HG03469 (cell line): ENCODE measurements around the gene SPATA20.

Experiments used
- ATAC-seq: cut with Tn5 transposase; IDR thresholded peaks from one replicate; pipeline ENCODE4 v1.9.1; 2021; ENCODE audit warnings: mild to moderate bottlenecking, moderate library complexity, moderate number of reproducible peaks; ENCODE audit not compliant: unreplicated experiment

The SPATA20 gene

DNA sequence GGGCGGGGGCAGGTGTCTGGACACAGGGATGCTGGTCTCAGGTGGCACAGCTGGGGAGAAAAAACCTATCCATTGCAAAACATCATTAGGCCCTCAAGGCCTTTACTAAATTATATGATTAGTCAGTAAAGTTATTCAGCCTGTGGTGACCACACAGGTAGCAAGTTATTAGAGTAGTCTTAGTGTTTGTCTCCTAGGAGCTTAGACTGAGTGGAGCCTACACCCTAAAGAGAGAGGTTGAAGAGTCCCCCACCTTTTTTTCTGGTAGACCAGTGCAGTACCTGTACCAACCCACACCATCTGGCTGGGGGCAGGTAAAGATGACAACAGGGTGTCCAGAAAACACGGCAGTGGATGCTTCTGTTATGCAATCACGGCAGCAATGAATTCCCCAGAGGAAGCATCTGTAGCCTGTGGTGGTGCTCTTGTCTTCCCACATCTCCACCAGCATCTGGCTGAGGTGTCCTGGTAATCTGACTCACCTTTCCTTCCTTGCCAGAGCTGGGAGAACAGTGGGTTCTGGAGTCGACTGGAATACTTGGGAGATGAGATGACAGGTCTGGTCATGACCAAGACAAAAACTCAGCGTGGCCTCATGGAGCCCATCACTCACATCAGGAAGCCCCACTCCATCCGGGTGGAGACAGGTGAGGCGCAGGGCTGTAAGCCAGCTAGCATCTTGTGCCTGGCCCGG, 27.7 kb upstream of the SPATA20 start:
- ATAC-seq = no peak

DNA sequence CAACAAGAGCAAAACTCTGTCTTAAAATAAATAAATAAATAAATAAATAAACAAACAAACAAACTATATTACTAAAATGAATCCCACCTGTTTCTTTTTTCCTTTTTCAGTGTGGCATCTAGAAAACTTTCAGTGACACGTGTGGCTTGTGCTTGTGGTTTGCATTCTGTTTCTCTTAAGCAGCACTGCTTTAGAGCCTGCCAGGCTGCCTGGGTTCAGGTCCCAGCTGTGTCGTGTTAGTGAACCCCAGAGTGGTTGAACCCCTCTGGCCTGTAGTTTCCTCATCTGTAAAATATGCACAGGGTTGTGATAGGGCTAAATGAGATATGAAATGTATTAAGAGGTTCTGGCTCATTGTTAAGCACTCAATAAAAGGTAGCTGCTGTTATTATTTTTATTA, 26.5 kb upstream of the SPATA20 start:
- ATAC-seq = no peak

- ATAC-seq = no peak
Measured at GRCh38 chr17:50521514-50521913, 25.5 kb upstream of the SPATA20 start.

- ATAC-seq = no peak
Measured at GRCh38 chr17:50522766-50523165, 24.2 kb upstream of the SPATA20 start.

DNA sequence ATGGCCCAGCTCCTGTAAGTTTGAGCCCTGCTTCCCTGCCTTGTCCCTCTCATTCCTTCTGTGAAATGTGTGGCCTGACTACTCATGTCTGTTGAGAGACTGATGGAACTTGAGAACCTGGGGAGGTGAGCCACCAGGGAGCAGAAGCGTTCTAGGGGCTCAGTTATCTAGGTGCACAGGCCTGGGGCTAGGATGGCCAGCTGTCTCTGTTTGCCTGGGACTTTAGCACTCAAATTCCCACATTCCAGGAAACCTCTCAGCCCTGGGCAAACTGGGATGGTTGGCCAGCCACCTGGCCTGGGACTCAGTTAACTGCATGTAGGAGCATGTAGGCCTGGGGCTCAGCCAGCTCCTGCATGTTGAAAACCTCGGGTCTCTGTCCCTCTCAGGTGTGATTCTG, 23.8 kb upstream of the SPATA20 start:
- no peak for ATAC-seq

- ATAC-seq = no peak
Measured at GRCh38 chr17:50524838-50525237, 22.1 kb upstream of the SPATA20 start.

DNA sequence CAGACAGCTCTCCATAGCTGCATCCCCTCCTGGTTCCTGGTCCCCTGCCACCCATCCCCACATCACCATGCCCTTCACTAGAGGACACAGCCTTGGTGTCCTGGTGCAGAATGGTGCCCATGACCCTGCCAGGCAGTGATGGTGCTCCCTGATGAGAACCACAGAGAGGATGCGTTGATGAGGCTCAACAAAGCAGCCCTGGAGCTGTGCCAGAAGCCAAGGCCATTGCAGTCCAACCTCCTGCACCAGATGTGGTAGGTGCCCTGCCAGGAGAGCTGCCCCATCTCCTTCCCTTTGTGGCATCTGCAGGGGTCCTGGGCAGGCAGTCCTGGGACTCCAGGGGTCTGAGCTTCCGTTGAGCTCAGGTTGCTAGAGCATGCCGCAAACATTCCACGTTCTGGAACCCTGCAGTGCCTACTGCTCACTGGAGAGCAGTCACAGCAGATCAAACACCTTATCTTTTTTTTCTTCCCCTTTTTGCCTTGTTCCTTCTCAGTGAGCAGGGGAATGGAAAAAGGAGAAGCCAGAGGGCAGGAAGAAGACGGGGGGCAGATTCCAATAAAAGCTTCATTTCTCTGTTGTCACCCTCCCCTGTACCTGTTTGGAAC, 19.7 kb upstream of the SPATA20 start:
- no peak for ATAC-seq

DNA sequence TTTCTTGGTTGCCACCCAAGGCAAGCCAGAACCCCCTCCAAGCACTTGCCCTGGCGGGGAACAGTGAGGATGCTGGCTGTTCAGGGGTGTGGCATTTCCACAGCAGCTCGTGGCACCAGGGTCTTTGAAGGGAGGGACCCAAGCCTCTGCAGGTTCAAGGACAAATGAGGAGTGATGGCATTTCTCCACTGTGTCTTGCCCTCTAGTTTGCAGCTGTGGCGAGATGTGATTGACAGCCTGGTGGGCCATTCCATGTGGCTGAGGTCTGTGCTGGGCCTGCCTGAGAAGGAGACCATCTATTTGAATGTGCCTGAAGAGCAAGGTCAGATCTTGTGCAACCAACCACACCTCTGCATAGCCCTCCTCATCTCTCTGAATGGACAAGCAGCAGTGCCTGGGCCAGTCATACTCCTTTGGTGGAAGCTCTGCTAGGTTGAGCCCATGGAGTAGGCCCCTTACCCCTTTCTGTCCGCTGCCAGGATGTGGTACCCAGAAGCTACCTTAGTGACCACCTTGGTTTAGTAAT, 19.0 kb upstream of the SPATA20 start:
- ATAC-seq = no peak

- ATAC-seq = no peak
Measured at GRCh38 chr17:50529849-50530248, 17.1 kb upstream of the SPATA20 start.

DNA sequence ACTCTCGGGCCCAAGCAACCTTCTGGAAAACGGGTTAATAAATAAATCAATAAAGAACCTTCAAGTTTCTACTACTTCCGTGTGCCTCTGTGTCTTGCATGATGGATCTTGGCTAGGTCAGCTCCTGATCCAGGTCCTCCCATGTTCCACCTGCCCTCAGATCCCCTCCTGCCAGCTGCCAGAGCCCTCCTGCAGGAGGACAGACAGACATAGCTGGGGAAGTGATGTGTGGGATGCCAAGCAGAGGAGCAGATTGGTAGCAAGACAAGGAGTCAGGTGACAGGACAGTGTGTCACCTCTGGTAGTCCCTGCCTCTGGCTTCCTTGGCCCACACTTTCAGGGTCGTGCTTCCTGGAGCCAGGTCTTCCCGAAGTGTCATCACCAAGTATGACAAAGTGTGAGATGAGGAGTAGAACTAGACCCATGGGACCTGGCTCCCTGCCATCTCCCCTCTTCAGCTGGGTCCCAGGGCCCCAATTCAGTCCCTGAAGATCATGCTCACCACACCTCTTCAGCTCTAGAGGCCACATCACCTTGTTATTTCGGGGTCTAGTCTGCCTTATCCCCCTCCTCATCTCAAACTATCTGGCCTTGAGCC, 15.4 kb upstream of the SPATA20 start:
- ATAC-seq = no peak

DNA sequence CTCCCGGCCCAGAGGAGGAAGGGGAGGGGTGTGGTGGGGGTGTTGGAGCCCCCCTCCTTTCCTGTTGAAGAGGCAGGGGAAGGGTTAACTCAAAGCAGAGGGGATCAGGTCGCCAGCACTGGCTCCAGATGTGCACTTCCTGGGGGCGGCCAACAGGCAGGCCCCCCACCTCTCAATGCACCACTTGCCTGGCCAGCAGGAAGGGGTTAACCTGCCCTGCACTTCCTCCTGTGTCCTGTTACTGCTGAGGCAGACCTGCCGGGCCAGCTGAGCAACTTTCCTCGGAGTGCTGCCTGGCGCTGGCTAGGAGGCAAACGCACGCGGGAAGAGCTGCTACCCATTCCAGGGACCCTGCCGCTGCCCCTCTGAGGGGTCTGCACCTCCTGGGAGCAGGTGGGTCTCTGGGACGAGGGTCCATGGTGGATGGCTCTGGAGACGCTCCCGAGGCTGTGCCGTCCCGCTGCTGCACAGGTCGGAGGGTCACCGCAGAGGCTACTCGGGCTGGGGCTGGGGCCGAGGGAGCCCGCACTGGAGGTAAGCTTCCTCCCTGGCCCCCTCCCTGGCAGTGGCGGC, 14.4 kb upstream of the SPATA20 start, which contains the start of gene EPN3:
Gene EPN3, plus strand, starts transcription at position 284 of the 573 bp plus-strand sequence. CDS start 3,822 bp downstream, outside the sequence.
- ATAC-seq = no peak

DNA sequence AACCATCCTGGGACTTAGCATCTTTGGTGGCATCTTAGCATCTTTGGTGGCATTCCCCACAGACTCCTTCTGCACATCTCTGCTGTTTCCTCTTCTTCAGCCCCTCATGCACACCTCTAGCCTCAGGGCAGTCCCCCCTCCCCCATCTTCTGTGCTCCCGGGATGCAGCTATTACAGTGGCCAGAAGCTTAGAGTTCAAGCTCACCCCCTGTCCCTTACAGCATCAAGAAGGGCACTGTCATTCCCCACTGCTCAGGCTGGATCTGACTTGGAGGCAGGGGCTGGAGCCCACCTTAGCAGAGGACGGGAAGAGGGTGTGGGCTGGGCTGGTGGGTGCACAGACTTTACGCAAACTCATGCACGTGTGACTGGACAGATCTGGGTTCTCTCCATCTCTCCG, 13.8 kb upstream of the SPATA20 start:
- ATAC-seq = no peak

GRCh38 chr17:50533720-50534148, 13.2 kb upstream of the SPATA20 start:
- ATAC-seq = no peak

- no peak for ATAC-seq
Measured at GRCh38 chr17:50534222-50534978, 12.6 kb upstream of the SPATA20 start.

DNA sequence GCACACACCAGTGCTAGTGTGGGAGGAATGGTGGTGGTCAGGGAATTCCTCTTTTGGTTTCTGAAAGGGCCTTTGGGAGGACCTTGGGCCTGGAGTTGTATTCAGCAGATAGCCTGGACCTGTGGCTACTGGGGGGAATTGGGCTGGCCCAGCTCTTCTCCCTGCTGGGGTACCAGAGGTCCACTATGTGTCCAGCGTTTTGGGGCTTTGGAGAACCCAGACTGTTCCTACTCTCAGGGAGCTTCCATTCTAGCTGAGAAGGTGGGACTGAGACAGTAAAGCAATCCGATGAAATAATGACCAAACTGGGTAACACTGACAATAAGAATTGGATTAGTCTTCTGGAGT, 12.0 kb upstream of the SPATA20 start:
- no peak for ATAC-seq

- ATAC-seq = no peak
Measured at GRCh38 chr17:50535407-50535806, 11.6 kb upstream of the SPATA20 start.

DNA sequence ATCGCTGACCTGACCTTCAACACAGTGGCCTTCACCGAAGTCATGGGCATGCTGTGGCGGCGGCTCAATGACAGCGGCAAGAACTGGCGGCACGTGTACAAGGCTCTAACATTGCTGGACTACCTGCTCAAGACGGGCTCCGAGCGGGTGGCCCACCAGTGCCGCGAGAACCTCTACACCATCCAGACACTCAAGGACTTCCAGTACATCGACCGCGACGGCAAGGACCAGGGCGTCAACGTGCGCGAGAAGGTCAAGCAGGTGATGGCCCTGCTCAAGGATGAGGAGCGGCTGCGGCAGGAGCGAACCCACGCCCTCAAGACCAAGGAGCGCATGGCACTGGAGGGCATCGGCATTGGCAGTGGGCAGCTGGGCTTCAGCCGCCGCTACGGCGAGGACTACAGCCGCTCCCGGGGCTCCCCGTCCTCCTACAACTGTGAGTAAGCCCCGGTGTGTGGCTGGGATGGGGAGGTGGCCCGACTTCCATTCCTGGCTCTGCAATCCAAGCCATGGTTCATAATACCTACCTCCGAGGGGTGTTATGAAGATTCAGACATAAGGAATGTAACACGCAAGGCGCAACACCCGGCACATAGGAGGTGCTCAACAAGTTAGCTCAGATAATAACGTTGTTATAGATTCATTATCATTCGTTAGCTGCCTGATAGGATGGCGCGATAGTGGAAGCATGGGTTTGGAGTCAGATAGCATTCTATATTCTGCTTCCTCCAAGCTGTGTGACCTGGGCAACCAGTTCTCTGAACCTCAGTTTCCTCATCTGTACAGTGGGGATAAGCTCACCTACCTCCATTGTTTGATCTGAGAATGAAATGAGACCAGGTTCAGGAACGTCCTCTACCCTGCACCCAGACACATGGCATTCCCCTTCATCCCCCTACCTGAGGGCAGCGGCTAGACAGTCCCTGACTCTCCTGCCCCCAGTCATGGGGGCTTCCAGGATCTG, 10.0 kb upstream of the SPATA20 start:
- ATAC-seq = no peak

- no peak for ATAC-seq
Measured at GRCh38 chr17:50537721-50538548, 9.0 kb upstream of the SPATA20 start.
